ENCODE data around the gene SNAP23.

DNA sequence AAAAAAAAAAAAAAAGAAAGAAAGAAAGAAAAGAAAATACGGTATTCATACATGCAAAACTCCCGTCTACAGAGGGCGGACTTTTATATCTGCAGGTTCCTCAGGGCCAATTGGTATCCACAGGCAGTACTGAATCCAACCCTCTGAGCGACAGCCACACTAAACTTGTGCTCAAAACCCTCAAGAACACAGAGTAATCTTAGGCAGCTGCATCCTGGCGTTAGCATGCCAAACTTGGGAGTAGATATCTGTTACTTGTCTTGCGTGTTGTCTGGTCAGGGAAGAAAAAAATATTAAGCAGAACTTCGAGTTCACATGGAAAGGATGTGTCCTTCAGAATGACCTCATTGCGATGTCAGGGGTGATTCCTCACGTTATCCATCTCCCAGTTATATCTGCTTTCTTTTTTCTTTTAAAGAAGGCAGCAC lies 12.8 kb downstream of the SNAP23 start:
- no peak for TF ChIP-seq POLR2A (IDR thresholded peaks at IDR 0.05)
- TF ChIP-seq, protein P1, sequence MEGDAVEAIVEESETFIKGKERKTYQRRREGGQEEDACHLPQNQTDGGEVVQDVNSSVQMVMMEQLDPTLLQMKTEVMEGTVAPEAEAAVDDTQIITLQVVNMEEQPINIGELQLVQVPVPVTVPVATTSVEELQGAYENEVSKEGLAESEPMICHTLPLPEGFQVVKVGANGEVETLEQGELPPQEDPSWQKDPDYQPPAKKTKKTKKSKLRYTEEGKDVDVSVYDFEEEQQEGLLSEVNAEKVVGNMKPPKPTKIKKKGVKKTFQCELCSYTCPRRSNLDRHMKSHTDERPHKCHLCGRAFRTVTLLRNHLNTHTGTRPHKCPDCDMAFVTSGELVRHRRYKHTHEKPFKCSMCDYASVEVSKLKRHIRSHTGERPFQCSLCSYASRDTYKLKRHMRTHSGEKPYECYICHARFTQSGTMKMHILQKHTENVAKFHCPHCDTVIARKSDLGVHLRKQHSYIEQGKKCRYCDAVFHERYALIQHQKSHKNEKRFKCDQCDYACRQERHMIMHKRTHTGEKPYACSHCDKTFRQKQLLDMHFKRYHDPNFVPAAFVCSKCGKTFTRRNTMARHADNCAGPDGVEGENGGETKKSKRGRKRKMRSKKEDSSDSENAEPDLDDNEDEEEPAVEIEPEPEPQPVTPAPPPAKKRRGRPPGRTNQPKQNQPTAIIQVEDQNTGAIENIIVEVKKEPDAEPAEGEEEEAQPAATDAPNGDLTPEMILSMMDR (IDR thresholded peaks at IDR 0.05): no peak
